GM21447 (cell line): ENCODE data around the gene PYDC2.
"Not testable (repeated sequence)": the region's sequence is repeated elsewhere in the genome, so short reads cannot be mapped to it uniquely, and the experiment has no call there.

Experiments used
- ATAC-seq: cut with Tn5 transposase; IDR thresholded peaks from one replicate; pipeline ENCODE4 v1.9.1; 2021; ENCODE audit not compliant: unreplicated experiment

PYDC2 gene

DNA sequence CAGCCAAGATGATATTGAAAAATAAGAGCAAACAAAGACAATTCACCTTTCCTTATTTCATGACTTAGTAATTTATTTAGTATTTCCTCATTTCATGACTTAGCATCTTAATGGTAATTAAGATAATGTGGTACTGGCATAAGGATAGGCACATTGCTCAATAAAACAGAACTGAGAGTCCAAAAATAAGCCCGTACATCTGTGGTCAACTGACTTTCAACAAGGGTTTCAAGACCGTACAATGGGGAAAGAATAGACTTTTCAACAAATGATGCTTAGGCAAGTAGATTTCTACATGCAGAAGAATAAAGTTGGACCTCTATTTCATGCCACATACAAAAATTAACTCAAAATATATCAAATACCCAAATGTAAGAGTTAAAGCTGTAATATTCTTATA lies 603 bp upstream of the PYDC2 start:
- no peak for ATAC-seq

DNA sequence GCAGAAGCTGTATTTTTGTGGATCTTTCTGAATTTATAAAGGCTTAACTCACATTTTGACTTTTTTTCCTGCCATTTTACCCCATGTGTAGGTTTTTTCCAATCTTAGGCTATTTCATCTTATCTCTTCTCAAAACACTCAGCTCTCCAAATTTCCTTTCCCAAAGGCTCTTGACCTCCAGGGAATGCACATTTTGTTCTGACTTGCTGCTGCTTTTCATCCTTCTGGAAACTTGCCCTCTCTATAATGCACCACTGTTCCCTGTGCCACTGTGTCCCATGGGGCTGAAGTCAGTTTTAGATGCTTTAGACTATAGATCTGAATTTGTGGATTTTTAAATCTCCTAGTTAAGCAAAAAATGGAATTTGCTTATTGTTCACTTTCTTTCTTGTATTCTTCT lies 9.1 kb downstream of the PYDC2 start:
- ATAC-seq, result no peak

DNA sequence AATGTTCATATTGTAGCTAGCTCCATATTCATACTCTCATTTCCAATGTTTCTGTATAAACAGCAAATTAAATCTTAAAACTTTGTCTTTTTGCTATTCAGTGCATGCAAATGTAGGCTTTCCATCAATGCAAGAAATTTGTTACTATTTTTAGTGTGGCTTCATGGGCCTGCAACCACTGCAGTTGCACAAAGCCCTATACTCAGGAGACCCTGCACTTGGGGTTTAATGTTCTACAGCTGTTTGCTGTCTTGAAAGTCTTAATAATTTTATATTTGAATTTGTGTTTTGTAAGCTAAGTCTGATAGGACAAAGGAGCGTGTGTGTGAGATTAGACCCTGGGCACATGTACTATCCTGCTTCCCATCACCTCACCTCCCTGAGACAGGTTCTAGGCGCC lies 9.6 kb downstream of the PYDC2 start:
- no peak for ATAC-seq

DNA sequence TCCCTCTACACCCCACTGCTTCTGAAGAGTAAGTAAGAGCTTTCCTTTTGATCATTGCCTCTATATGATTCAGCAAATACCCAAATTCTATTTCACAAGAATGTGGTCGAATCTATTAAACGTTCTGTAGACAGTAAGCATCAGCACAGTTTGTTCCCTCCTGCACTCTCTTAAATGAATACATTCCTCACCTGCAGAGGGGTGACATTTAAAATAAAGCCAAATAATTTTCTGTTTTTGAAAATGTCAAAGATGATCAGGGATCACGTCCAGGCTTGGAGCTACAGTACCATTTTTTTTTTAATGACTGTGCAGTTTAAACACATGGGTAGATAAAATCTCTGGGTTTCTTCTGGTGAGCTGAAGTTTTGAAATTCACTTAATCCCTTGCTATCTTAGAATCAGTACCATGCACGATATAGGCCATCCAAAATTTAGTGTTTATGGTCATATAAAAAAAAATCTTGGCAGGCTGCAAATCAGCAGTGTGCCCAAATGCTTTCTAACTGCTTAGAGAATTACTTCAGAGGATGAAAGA lies 12.8 kb downstream of the PYDC2 start:
- ATAC-seq, result no peak

DNA sequence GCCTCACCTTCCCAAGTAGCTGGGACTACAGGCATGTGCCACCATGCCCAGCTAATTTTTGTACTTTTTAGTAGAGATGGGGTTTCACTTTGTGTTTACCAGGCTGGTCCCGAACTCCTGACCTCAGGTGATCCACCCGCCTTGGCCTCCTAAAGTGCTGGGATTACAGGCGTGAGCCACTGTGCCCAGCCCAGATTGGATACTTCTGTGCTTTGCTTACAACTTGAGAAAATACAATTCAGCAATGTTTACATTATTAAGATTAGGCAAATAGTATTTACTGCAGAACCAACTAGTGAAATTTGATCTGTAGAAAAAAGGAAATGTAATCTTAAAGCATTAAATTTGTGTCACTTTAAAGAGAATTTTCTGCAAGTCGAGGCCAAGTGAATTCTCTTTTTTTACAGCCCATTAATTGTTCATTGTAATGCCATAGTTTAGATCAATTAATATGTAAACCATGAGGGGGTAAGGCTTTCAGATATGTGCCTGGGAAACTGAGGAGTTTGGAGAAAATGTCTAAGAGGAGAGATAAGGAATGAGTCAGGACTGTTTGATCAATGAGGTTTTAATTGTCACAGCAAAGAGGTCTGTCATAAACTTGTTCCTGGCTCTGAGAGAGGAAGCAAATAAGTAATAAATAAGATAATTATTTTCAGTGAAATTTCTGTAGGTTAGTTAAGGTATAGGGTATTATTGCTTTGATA lies 15.3 kb downstream of the PYDC2 start:
- no peak for ATAC-seq

DNA sequence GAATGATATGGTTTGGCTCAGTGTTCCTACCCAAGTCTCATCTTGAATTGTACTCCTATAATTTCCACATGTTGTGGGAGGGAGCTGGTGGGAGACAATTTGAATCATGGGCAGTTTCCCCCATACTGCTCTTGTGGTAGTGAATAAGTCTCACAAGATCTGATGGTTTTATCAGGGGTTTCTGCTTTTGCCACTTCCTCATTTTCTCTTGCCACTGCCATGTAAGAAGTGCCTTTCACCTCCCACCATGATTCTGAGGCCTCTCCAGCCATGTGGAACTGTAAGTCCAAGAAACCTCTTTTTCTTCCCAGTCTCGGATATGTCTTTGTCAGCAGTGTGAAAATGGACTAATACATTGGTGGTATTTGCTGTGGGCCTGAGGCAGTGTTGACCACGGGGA lies 23.0 kb downstream of the PYDC2 start:
- ATAC-seq, result not testable (repeated sequence)

DNA sequence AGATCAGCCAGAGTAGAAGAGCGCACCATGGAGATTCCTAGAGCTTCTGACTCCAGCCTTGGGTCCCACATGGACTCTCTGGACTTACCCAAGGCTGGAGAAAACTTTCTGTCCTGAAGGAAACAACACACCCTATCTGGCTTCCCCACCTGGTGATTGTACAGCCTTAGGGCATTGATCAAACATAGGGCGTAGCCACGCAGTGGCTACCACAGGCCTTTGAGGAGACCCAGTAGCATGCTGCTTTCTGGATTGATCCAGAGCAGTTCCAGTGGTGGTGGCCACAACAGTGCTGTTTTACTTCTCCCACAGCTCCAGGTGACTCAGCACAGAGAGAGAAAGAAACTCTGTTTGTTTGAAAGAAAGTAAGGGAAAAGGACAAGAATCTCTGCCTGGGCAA lies 23.5 kb downstream of the PYDC2 start:
- ATAC-seq, result no peak

DNA sequence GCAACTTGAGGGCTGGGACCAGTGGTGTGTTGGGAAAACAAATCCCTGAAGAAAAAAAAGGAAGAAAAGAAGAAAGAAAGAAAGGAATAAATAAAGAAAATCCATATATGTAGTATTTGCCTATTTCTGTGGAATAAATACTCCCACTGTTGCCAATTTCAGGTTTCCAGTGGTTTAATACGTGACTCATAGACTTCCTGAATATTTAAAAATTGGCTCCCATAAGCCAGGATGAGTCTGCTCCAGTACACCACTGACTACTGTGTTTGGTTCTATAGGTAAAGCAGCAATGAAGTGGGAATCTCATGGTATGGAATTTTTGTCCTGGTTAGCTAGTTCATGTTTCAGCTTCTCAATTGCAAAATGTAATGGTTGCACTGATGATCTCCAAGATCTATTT lies 31.6 kb downstream of the PYDC2 start:
- ATAC-seq, result no peak

DNA sequence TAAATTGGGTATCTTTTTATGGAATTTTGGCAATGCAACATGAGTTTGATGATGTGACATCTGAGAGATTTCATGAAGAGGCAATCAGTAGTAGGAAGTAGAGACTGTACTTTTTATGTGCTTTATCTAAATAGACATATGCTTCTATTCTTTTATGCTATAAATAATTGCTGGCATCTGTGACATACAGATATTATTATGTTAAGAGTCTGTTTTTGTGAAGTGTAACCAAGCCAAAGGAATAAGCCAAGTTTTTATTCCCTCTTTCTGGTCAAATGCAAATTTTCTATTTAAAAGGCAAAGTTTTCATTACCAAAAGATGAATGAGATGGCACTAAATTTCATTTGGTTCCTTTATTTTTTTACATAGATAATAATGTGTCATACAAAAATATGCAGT lies 32.4 kb downstream of the PYDC2 start:
- ATAC-seq, result no peak

DNA sequence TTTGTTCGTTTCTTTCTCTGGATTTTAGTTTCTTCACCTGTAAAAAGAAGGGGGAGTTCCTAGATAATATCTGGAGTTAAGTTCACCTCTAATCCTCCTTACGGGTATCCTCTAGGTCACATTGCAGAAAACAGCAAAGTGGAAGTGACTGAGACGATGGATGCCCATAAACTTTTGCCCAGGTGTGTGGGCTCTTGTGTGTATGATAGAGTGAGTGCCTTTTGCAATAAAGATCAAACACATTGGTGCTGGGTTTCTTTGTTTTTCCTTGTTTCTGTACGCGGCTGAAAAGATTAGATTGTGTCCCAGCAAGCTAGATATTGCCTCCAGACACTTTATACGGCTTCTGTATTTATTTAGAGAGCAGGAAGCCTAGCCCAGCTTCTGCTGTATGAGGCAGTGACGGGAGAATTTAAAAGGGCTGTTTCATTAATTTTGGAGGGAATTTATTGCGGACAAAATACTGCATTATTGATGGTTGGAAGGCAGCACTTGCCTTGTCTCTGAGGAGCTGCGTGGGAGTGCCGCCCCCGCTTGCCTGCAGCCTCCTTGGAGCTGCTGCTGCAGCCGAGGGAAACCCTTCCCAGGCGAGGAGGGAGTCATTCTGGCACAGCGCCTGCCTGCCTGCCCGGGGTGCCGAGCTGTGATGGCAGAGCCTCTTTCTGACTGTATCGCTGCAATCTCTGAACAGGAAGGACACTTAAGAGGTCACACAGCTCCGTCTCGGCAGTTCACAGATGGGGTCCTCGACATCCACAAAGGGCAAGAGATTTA lies 38.5 kb downstream of the PYDC2 start:
- no peak for ATAC-seq

DNA sequence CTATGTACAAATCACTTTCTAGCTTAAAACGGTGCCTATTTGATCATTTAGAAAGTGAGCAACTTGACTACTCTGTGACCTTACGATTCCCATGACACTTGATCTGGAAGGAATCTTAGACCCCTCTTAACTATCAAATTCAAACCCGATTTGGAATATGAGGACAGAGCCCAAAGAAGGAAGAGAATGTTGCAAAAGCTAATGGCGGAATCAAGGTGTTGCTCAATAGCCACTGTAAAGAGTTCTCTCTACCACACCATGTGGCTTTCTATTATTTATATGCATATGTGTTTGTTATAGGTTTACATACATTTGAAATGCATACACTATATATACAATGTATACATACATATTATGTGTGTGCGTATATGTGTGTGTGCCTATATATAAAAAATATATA lies 39.9 kb downstream of the PYDC2 start:
- ATAC-seq, result no peak

DNA sequence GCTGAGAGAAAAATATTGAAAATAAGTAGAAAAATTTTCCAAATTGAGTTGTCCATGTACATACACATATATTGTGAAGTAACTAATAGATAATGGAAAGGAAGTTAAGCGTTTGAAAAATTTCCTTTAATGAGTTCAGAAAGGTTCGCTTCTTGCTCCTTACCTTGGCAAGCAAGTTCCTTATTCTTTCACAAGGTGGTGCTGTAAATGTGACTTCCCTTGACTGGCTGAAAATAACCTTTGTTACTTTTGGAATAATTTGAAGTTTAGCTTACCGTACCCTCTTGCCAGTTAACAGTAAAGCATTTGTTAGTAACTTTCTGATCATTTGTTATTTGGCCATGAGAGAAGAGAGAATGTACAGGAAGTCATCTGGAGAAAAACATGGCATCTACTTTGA lies 41.6 kb downstream of the PYDC2 start:
- no peak for ATAC-seq

DNA sequence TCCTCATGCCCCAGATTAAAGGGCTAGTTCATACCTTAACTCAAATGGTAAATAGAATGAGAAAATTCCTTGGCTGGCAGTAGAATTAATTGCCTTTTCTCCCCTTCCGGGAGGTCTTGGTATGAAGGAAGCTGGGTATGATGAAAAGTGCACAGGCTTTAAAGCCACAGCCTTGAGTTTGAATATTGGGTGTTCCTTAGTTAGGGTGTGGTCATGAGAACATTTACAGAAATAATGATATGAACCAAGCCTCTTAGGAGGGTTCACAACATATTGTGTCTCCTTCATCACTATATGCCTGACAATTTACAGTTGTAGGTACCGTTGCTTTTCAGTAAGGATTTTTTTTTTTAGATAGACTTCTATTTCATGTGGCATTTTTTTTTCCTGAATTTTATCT lies 48.1 kb downstream of the PYDC2 start:
- ATAC-seq, result no peak
